KOPT-K1 (cell line): ENCODE data around the gene SLC23A1.
"Not testable (repeated sequence)": the region's sequence is repeated elsewhere in the genome, so short reads cannot be mapped to it uniquely, and the experiment has no call there.

ENCODE experiments used
- H3K27ac ChIP-seq: fragments of 200-600 bp; sonication (generic); 2 replicates; pipeline ENCODE4 v1.5.1; 2016; ENCODE audit warnings: antibody characterized with exemption, mild to moderate bottlenecking, low read depth, low read length; ENCODE audit not compliant: poor library complexity, severe bottlenecking
- H3K36me3 ChIP-seq: fragments of 200-600 bp; sonication (generic); 2 replicates; pipeline ENCODE4 v1.5.1; 2017; ENCODE audit warnings: antibody characterized with exemption, mild to moderate bottlenecking, low read length, moderate library complexity; ENCODE audit not compliant: insufficient read depth
- H3K9me3 ChIP-seq: fragments of 200-600 bp; sonication (generic); 2 replicates; pipeline ENCODE4 v1.5.1; 2017; ENCODE audit warnings: antibody characterized with exemption, low read length, mild to moderate bottlenecking; ENCODE audit not compliant: insufficient read depth, poor library complexity, severe bottlenecking

SLC23A1 gene

DNA sequence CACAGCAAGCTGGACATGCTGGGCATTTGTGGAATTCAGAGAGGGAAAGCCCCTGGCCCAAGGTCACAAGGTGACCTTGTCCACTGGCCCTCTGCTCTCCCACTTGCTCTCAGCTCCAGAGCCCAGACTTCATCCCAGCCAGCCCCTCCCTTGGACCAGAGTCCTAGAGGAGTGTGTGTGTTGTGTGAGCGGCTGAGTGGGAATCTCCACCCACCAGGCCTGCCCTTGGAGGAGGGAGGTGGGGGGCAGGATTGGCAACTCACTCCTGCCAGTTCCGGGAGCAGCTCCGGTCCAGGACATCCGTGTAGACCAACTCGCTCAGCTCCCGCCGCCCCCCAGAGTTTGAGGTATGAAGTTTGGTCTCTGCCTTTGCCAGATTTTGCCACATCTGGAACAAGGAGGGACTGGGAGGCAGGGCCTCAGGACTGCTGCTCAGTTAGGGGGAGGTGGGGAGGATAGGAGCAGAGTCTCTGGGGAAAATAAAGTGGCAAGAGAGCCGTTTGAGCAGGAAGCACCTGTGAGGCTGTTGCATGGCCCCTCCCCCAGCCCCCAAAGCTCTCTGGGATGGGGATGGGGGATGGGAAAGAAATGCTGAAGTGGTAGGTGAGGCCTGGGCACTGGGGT lies 5.2 kb upstream of the SLC23A1 start:
- Histone ChIP-seq H3K9me3 (no peaks in the 10 kb centered on the region), H3K27ac (peak overlapping the region; percentile 100), H3K36me3 (peaks cover 31% of the 10 kb centered on the region)

DNA sequence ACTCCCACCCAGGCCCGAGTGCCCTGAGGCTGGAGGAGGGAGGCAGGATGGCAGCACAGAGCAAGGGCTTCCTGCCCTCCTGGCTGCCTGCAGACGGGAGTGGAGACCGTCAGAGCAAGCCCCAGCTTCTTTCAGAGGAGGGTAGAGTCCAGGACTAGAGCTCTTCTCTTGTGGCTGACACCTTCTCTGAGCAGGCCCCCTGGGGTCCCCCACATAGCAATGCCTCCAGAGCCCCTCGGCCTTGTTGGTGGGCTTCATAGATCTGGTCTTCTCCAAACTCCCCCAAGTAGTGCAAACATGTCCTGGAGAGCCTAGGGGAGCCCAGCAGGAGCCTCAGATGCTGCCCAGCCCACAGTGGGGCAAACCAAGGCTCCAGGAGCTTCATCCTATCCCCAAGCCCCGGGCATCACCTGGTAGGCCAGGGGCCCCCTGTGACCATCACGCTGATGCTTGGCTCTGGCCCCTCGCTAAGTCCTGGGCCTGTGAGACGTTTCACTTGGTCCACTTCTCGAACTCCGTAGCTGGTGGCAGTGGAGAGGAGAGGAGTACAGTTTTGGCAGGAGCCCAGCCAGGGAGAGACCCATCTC lies 4.6 kb upstream of the SLC23A1 start:
- Histone ChIP-seq H3K36me3 (peaks cover 31% of the 10 kb centered on the region), H3K27ac (peak overlapping the region; percentile 100), H3K9me3 (no peaks in the 10 kb centered on the region)

DNA sequence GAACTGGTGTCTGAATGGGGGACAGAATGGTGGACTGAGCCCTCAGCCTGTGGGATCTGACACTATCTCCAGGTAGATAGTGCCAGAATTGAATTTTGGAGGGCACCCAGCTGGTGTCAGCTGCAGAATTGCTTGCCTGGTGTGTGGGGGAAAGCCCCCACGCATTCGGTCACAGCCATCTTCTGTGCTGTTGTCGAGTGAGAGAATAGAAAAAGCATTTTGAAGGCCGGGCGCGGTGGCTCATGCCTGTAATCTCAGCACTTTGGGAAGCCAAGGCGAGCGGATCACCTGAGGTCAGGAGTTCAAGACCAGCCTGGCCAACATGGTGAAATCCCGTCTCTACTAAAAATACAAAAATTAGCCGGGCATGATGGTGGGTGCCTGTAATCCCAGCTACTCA lies 3.9 kb upstream of the SLC23A1 start:
- H3K27ac ChIP-seq, result peak overlapping the region; percentile 100
- peaks cover 31% of the 10 kb centered on the region for H3K36me3 ChIP-seq

DNA sequence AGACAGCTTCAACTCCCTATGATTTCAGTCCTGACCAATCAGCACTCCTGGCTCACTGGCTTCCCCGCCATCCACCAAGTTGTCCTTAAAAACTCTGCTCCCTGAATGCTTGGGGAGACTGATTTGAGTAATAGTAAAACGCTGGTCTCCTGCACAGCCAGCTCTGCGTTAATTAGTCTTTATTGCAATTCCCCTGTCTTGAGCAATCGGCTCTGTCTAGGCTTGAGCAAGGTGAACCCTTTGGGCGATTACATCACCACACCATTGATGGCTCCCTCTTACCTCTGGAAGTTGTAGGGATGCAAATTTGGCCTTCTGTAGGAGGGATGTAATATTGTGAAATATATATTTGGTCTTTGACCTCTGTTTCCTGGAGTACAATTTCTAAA lies 2.9 kb upstream of the SLC23A1 start:
- peak overlapping the region; percentile 100 for H3K27ac ChIP-seq
- peaks cover 31% of the 10 kb centered on the region for H3K36me3 ChIP-seq
- no peaks in the 10 kb centered on the region for H3K9me3 ChIP-seq

More for the DNA sequence above, 3.9 kb upstream of the SLC23A1 start:
- not testable (repeated sequence) for H3K9me3 ChIP-seq

DNA sequence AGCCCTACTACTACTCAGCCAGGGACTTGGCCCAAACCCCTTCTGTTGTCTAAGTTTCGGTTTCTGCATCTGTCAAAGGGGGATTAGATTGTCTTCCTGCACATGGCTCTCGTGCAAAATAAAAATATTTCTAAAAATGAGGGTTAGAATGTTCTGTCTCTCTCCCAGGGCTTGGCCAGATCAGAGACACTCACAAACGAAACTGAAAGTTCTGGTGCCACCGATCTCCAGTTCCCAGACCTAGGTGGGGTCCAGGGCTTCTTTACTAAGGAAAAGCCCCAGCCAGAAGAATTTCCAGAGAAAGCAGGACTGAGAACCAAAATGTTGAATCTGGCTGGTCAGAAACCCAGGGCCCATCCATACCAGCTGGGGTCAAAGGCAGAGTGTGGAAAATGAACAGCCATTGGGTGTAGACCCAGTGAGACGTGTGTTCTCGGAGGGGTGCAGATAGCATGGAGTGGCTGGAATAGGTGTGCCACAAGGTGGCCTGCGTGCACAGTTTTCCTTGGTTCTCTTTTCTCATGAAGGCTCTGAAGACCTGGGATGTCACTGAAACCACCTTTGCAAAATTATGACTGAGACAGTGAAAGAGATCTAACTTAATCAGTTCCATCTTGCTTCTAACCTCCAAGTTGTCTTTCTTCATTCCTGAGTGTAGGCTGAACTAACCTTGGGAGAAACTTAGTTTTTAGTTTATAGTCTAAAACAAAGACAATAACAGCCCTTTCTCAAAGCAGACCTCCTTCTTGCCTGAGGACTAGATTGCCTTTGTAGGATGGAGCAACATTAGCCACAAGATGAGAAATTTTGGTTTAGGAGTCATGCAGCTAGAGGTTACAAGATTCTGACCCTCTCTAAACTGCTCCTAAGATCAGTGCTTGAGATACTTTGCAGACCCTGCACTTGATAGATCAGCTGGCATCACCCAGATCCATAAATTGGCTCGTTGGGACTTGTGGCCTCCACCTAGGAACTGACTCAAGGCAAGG lies 2.3 kb upstream of the SLC23A1 start:
- Histone ChIP-seq H3K36me3 (peaks cover 31% of the 10 kb centered on the region), H3K9me3 (no peaks in the 10 kb centered on the region), H3K27ac (peak overlapping the region; percentile 100)

DNA sequence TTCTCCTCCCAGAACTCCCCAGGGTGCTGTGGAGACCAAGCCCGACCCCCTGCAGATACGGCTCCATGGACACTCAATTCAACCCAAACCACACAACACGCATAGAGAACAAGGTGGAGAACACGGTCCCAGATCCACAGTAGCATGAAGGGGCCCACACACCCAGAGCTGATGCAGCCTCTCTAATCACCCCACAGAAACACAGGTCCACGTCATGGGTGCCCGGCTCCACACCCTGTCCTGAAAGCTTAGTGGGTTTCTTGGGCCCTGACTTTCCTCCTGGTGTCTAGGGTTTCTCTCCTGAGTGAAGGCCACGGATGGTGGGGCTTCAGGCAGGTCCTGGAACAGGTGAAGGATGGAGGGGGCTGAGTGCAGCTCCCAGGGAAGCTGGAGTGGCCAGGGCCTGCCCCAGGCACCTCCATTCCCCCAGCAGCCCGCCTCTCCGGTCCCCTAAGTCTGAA lies 1.5 kb upstream of the SLC23A1 start:
- H3K9me3 ChIP-seq, result no peaks in the 10 kb centered on the region
- H3K36me3 ChIP-seq, result peaks cover 31% of the 10 kb centered on the region
- H3K27ac ChIP-seq, result peak overlapping the region; percentile 100

DNA sequence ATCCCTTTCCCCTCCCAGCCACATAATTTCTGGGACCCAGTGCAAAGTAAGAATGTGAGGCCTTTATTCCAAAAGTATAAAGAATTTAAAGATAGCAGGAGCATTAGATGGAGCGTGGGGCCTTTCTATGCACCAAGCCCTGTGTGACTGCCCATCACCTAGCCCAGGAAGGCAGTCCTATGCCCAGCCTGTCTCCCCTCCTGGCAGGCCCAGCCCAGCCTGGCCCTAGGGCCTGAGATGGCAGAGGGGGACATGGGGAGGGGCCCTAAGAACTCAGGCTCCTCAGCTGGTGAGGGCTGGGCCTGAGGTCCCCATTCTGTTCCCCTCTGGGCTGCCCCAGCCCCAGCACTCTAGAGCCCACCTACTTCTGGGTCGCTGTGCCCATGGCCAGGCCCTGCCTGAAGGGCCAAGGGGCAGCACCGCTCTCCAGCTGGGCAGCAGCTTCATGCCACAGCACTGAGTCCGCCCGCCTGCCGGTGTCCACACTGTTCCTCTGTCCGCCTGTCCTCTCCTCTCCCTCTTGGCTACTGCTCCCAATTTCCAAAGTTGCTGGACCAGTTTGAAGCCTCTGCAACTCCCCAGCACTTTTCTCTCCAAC lies 995 bp upstream of the SLC23A1 start:
- peak overlapping the region; percentile 100 for H3K27ac ChIP-seq
- H3K36me3 ChIP-seq, result peaks cover 27% of the 10 kb centered on the region
- H3K9me3 ChIP-seq, result no peaks in the 10 kb centered on the region

DNA sequence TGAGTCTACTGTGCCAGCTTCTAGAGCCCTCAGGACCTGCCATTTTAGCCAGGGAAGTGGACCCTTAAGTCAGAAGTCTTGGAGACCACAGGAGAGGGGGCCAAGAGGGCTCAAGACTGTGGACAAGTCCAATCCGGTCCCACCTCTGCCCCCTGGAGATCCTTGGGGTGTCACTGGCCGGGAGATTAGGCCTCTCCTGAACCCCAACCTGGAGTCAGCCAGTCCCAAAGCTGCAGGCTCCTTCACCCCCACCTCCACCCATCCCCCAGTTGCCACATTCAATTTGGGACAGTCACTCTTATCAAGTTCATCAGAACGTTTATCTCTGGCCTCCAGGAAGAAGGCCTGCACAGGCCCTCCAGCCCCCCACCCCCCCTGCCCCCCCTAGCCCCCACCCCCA lies 290 bp downstream of the SLC23A1 start:
- peak overlapping the region; percentile 13 for H3K27ac ChIP-seq
- H3K9me3 ChIP-seq, result no peaks in the 10 kb centered on the region
- H3K36me3 ChIP-seq, result peaks cover 24% of the 10 kb centered on the region

DNA sequence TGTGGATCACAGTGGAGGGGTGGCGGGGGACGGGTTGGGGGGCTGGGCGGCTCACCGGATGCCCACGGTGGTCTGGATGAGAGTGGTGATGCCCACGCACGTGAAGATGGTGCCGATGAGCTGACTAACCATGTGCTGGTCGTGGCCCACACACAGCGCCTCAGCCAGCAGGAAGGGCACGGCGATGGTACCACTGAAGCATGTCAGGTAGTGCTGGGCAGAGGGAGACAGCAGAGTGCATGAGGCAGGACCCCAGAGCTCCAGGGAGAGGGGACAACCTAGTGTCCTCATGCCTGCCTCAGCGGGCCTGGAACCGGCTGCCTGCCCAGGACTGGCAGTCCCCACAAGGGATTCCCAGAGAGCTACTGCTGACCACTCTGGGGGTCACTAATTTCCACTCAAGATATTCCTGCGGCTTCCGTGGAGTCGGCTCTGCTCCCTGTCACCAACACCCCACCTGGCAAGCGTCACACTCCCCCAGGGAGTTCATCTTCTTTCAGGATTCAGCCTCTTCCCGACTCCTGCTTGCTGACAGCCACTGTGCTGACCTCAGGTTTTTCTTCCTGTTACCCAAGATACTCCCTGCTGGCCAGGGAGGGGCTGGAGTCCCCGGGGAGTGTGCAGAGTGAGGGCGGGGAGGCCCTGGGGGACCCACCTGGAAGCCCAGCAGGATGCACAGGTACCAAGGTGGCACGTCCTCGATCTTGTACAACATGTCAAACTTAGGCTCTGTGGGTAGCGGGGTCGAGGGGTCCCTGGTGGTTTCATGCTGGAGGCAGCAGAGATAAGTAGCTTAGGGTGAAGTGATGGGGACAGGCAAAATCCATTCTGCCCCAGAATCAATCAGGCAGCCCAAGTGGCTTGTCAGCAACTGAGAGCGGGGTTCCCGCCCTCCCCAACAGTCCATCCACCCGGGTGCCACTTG lies 998 bp downstream of the SLC23A1 start:
- H3K36me3 ChIP-seq, result peaks cover 23% of the 10 kb centered on the region
- peak overlapping the region; percentile 13 for H3K27ac ChIP-seq
- no peaks in the 10 kb centered on the region for H3K9me3 ChIP-seq

DNA sequence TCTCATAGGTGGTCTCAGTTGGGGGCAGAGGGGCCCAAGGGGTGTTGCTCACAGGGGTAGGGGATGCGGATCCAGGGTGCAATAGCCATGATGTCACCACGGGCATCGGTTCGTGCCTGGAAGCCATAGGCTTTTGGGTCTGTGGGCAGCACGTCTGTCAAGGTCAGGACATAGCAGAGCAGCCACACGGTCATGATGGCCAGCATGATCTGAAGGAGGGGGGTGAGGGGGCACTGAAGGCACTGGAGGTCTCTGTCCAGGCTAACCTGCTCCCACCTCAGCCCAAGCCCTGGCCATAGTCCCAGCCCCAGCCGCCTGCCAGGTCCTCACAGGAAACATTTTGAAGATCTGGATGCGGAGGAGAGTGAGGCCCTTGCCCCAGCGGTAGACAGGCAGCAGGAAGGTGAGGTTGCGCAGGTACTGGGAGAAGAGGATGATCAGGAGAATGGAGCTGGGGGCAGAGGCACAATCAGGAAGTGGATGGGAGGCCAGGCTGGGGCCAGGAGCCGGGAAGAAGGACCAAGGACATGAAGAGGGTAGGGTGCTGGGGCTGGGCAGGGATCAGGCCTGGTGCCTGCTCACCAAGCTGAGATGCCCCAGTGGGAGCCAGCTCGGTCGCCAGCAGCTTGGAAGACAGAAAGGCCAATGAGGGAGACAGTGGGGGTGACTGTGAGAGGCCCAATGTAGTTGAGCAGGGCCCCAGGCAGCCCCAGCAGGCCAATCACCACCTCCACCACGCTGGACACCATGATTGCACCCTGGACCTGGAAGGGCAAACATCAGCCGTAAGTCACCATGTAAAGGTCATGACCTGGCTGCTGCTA lies 3.3 kb downstream of the SLC23A1 start:
- no peak overlapping the region for H3K27ac ChIP-seq

DNA sequence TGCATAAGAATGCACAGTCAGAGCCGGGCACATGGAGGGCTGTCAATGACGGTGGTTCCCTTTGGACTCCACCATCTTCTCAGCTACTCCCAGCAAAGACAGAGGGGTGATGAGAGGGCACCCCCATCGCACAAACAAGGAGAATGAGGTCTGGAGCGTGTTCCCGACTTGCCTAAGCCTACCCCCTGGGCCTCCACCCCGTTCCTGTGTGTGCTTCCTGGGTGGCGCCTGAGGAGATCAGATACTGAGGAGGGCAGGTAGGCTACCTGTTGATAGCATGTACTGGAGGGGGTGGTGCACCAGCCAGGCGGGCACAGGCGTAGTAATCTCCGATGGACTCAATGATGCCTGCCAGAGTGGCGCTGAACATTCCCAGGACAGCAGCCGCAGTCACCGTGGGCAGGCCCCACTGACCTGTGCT lies 4.1 kb downstream of the SLC23A1 start:
- no peak overlapping the region for H3K27ac ChIP-seq
- no peaks in the 10 kb centered on the region for H3K9me3 ChIP-seq
- peaks cover 24% of the 10 kb centered on the region; the same call in 1 of the 2 replicates for H3K36me3 ChIP-seq

More for the DNA sequence above, 3.3 kb downstream of the SLC23A1 start:
- peaks cover 18% of the 10 kb centered on the region; the same call in 1 of the 2 replicates for H3K36me3 ChIP-seq
- no peaks in the 10 kb centered on the region for H3K9me3 ChIP-seq

DNA sequence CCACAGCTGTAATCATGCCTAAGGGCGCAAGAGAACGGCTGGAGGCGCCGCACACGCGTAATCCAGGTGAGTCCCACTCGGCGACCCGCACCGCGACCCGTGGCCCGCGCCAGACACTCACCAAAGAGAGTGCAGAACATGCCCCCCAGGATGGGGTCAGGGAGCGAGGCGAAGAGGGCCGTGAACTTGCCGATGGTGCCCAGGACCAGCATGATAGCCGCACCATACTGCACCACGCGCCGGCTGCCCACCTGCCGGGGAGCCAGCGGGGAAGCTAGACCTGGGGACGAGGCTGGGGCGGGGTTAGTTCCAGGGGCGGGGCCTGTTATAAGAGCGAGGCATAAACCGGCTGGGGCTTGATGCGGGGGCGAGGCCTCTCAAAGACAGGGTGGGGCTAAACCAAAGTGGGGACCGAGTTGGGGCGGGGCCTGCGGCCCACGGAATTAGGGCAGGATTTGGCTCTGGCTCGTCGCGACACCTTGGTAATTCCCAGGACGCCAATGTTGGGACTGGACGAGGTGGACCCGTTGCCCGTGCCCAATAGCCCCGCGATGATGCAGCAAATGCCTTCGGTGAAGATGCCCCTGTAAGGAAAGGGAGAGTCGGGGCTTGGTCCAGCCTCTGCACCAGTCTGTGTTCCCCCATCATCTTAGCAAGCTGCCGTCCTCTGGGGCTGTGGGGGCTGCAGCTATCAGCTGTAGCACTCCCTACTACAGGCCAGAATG lies 4.8 kb downstream of the SLC23A1 start:
- Histone ChIP-seq H3K27ac (no peak overlapping the region), H3K9me3 (no peaks in the 10 kb centered on the region), H3K36me3 (peaks cover 31% of the 10 kb centered on the region; the same call in 1 of the 2 replicates)

DNA sequence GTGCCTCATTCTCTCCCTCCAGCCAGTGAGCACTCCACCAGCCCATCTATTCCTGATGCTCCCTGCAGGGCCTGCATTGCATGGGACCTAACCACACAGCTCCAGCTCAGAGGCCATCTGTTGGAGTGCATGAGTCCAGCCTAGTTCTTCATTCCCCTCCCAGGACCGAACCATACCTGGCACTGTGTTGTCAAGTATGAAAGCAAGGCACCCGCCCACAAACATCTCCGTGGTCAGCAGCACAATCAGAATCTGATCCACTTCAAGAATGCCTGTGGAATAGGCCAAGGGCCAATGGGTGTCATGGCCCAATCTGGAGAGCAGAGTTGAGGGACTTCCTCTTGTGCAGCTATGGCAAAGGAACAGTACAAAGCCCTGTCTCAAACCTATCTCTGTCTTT lies 5.9 kb downstream of the SLC23A1 start:
- Histone ChIP-seq H3K36me3 (peaks cover 34% of the 10 kb centered on the region; the same call in 1 of the 2 replicates), H3K27ac (no peak overlapping the region), H3K9me3 (no peaks in the 10 kb centered on the region)
